ENCODE results near the gene PAQR8. TPM values are rescaled to one million over a fixed set of nuclear protein-coding genes. Genes with fewer than 3 reads are reported as not detected.

The PAQR8 gene
- total RNA-seq, 1 experiment from 2014 or later = 3.0 TPM

GRCh38 chr6:52312461-52312860, 49.5 kb upstream of the PAQR8 start:
- no peak overlapping the region for H3K23ac ChIP-seq (ENCODE audit: insufficient read length, low read depth, low read length)
- H4K20me1 ChIP-seq (ENCODE audit: control insufficient read depth, insufficient read depth, insufficient read length) = no peaks in the 10 kb centered on the region
- no peaks in the 10 kb centered on the region for H3K27me3 Mint-ChIP-seq (ENCODE audit: low read depth)
- H3K4me3 Mint-ChIP-seq = no peak overlapping the region
- no peak overlapping the region for H3T11ph ChIP-seq (ENCODE audit: low read length)
- H3K27ac ChIP-seq (ENCODE audit: insufficient read length, low read depth, low read length) = no peak overlapping the region
- no peak for DNase-seq
- no peaks in the 10 kb centered on the region for H3K36me3 Mint-ChIP-seq (ENCODE audit: insufficient read depth in 1 of 3, low read depth in 3 of 3)
- no peaks in the 10 kb centered on the region for H3K9me3 ChIP-seq (ENCODE audit: control insufficient read depth, low read depth, low read length)
- H3K9me3 Mint-ChIP-seq = no peaks in the 10 kb centered on the region
- H4K8ac ChIP-seq (replicated peaks; ENCODE audit: insufficient read length, low read depth, low read length) = no peak overlapping the region
- no peak overlapping the region for H3K14ac ChIP-seq (ENCODE audit: insufficient read depth, low read length)
- H2BK15ac ChIP-seq (ENCODE audit: low read depth, low read length) = no peak overlapping the region
- WGBS (ENCODE audit: extremely low coverage, insufficient read length, low lambda C conversion rate) = no CpG with 5 or more reads among the region's 2 CpGs
- no peak overlapping the region for H3K9ac ChIP-seq (ENCODE audit: extremely low read depth, insufficient read length, low read length)
- no peak overlapping the region for H2BK120ac ChIP-seq (ENCODE audit: low read depth, low read length, poor library complexity, severe bottlenecking)
- H2AK5ac ChIP-seq (ENCODE audit: insufficient read length, low read length) = no peak overlapping the region
- no peaks in the 10 kb centered on the region for H3K27me3 ChIP-seq (ENCODE audit: insufficient read depth, low read length)
- H4K91ac ChIP-seq (ENCODE audit: insufficient read length, low read depth, low read length) = no peak overlapping the region
- H3K56ac ChIP-seq (ENCODE audit: insufficient read length, low read depth, low read length) = no peak overlapping the region
- no peak overlapping the region for H4K5ac ChIP-seq (ENCODE audit: insufficient read length, low read depth, low read length)
- no peaks in the 10 kb centered on the region for H3K23me2 ChIP-seq (ENCODE audit: insufficient read length, low read depth, low read length, poor library complexity, severe bottlenecking)
- no peak overlapping the region for H3K4ac ChIP-seq (ENCODE audit: low read depth, low read length)
- no peak overlapping the region for H2BK20ac ChIP-seq (ENCODE audit: low read depth, low read length, poor library complexity, severe bottlenecking)
- H2AFZ ChIP-seq (ENCODE audit: low read length) = no peak overlapping the region
- H3K27ac Mint-ChIP-seq = no peak overlapping the region
- H3K18ac ChIP-seq (ENCODE audit: insufficient read length, low read depth, low read length) = no peak overlapping the region
- TF ChIP-seq CTCF (conservative IDR thresholded peaks at IDR 0.05) = no peak
- H2BK12ac ChIP-seq (ENCODE audit: insufficient read length, low read depth, low read length) = no peak overlapping the region
- no peaks in the 10 kb centered on the region for H3K79me1 ChIP-seq (ENCODE audit: insufficient read depth, low read depth, low read length, poor library complexity, severe bottlenecking)
- H2BK5ac ChIP-seq (ENCODE audit: insufficient read length, low read length) = no peak overlapping the region
- H3K4me2 ChIP-seq (ENCODE audit: insufficient read depth, insufficient read length, low read length) = no peak overlapping the region
- no peaks in the 10 kb centered on the region for H3K79me2 ChIP-seq (ENCODE audit: insufficient read depth, low read length)
- H3K4me1 Mint-ChIP-seq = peaks cover 3 to 5% of the 10 kb centered on the region in 2 experiments
- H3K4me1 ChIP-seq (ENCODE audit: insufficient read depth, low read length) = no peaks in the 10 kb centered on the region; the same call in 1 of the 2 replicates

Data from H9 (cell line).